Measurements from ENCODE around the gene RFWD3. TPM values are rescaled to one million over a fixed set of nuclear protein-coding genes. Genes with fewer than 3 reads are reported as not detected.

RFWD3 gene
- total RNA-seq, 4 donors from 2014 or later, result 22.6 to 31.1 (median 29.8) TPM

Other genes starting within 250 kb of the RFWD3 start
- gene CLEC18B, start 245.4 kb downstream of the RFWD3 start, total RNA-seq, result under 1 TPM in 1 of 4 donors, not detected in 3; 0.72 TPM
- 100 to 1,000 TPM in 1 of 4 donors, 10 to 100 TPM in 3; 62.5 to 160 (median 89.6) TPM for gene GLG1, start 59.8 kb downstream of the RFWD3 start, total RNA-seq
- gene MLKL, start 34.0 kb upstream of the RFWD3 start, total RNA-seq, result 10 to 100 TPM in 1 of 4 donors, 1 to 10 TPM in 3; 3.1 to 12.0 (median 7.0) TPM
- 10 to 100 TPM in 1 of 4 donors, 1 to 10 TPM in 3; 6.8 to 11.3 (median 8.8) TPM for gene FA2H, start 107.9 kb upstream of the RFWD3 start, total RNA-seq